OCI-LY3 (cell line): ENCODE data around the gene GAS2.

Source experiments
- CTCF ChIP-seq: fragments of 200-600, 300-600 bp; sonication (generic); IDR thresholded peaks from 2 replicates; pipeline ENCODE4 v1.5.1; 2014; ENCODE audit warnings: antibody characterized with exemption, low read length, low read depth
- EZH2phosphoT487 ChIP-seq: fragments of 200-600 bp; shearing (Covaris generic); IDR thresholded peaks from 2 replicates; pipeline ENCODE4 v1.6.1; 2018; ENCODE audit warnings: antibody characterized with exemption, mixed run types, low read depth

- TF ChIP-seq CTCF (no peak), EZH2phosphoT487 (no peak)
Measured at GRCh38 chr11:22659783-22660182, 6.6 kb upstream of the GAS2 start.
